Measurements from ENCODE around the gene LMF1. TPM values are rescaled to one million over a fixed set of nuclear protein-coding genes. Genes with fewer than 3 reads are reported as not detected.

LMF1 gene
- total RNA-seq, 1 experiment from 2014 or later = 15.6 TPM

- DNase-seq (ENCODE audit: extremely low read depth, low read depth) = no peak
These were observed 37.9 kb downstream of the LMF1 start for GRCh38 chr16:932831-933330.

DNA sequence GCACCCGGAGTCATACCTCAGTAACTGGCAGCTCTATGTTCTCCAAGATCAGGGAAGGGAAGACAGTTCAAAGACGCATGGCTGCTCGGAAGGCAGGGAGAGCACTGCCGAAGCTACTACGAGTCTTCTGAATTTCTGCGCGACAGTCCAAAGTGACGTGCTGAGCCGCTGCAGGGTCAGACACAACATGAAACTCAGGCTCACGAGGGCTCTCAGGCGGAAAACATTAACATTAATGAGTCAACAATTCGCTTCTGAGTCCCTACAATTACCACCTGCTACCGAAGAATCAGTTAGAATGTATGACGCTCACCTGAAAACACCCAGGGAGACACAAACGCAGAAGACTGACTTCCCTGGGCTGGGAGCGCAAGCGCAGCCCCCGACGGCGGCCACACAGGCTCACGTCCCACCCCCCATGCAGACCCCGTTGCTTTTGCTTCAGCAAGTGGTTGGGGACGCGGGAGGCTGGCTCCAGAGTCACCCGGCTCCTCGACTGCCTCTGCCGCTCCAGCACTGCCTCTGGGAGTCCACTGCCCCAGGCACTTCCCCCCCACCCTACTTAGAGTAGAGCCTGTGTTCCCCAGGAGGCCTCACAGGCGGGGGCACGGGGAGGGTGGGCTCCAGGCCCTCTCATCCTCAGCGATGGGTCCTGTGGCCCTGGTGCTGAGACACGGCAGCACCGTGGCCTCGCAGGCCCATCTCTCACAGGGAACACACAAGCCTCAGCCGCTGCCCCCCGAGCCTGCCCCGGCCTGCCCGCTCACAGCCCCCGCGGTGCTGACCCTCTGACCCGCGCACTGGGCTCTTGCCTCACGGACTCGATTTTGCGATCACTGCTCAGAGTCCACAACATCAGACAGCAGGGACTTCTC, 38.9 kb downstream of the LMF1 start:
- no peak for DNase-seq (ENCODE audit: extremely low read depth, low read depth)

- DNase-seq (ENCODE audit: extremely low read depth, low read depth) = no peak
These were observed 39.6 kb downstream of the LMF1 start for GRCh38 chr16:931171-931570.

GRCh38 chr16:930511-930910, 40.3 kb downstream of the LMF1 start:
- no peak for DNase-seq (ENCODE audit: extremely low read depth, low read depth)

GRCh38 chr16:930076-930475, 40.7 kb downstream of the LMF1 start:
- DNase-seq (ENCODE audit: extremely low read depth, low read depth) = no peak

- no peak for DNase-seq (ENCODE audit: extremely low read depth, low read depth)
These were observed 41.3 kb downstream of the LMF1 start for GRCh38 chr16:929227-930073.

DNA sequence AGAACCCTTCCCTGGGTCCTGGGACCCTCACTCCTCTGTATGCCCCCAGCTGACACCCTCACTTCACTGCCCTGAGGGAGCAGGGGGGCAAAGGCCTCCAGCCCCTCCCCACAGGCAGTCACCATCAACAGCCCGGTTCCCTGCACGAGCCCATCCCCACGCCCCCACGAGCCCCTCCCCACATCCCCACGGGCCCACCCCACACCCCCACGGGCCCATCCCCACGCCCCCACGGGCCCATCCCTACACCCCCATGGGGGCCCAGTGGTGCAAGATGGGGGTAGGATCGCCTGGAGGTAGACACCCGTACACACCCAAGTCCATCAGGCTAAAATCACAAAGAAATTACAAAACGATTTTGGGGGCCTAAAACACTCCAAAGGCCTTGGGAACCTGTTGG, 42.3 kb downstream of the LMF1 start:
- DNase-seq (ENCODE audit: extremely low read depth, low read depth) = no peak

GRCh38 chr16:927931-928330, 42.9 kb downstream of the LMF1 start:
- no peak for DNase-seq (ENCODE audit: extremely low read depth, low read depth)

GRCh38 chr16:927406-927805, 43.4 kb downstream of the LMF1 start:
- no peak for DNase-seq (ENCODE audit: extremely low read depth, low read depth)

DNA sequence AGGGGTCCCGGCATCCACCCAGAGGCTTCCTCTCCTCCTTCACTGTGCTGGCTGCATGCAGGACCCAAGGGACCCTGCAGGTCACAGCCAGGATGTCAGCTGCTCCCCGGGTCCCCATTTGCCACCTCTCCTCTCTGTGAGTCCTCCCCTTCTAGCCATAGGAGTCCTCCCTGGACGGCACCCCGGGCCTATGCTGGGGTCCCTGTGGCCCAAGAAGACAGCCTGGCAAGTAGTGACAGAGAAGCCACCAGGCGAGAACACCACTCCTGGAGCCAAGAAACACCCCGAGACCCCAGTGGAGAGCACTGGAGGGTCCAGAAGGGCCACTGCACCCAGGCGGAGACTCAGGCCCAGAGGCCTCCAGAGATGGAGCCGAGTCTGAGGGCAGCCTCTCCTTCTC, 44.1 kb downstream of the LMF1 start:
- no peak for DNase-seq (ENCODE audit: extremely low read depth, low read depth)

- no peak for DNase-seq (ENCODE audit: extremely low read depth, low read depth)
These were observed 46.0 kb downstream of the LMF1 start for GRCh38 chr16:924806-925205.

DNA sequence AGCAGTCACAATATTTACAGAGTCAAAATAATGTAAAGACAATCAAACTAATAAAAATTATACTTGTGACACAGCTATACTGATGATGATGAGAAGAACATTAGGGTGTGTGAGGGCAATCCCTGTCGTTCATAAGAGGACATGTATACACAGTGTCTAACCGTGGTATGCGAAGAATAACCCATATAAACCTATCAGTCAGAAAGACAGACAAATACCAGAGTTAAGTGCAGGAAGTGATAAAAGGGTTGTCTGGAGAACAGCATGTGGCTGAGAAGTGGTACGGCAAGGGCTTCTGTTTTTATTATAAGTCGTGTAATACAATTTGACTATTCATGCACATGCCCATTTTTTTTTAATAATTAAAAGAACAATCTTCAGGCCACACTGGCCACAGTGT, 46.7 kb downstream of the LMF1 start:
- DNase-seq (ENCODE audit: extremely low read depth, low read depth) = no peak

DNA sequence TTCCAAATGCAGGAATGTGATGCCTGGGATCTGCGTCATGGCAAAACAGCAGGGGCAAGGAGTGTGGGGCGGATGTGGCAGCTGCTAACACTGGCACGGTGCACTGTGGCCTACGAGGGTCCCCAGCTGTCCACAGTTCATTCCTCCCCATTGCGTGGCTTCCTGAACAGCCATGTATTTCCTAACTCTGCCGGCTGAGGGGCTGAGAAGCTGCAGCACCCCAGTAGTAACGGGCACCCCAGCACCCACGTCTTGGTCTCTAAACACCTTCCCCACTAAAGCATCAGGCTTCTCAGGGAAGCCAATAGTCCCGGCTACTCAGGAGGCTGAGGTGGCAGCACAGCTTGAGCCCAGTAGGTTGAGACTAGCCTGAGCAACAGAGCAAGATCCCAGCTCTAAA, 47.6 kb downstream of the LMF1 start:
- DNase-seq (ENCODE audit: extremely low read depth, low read depth) = no peak

GRCh38 chr16:922051-922450, 48.7 kb downstream of the LMF1 start:
- no peak for DNase-seq (ENCODE audit: extremely low read depth, low read depth)

DNA sequence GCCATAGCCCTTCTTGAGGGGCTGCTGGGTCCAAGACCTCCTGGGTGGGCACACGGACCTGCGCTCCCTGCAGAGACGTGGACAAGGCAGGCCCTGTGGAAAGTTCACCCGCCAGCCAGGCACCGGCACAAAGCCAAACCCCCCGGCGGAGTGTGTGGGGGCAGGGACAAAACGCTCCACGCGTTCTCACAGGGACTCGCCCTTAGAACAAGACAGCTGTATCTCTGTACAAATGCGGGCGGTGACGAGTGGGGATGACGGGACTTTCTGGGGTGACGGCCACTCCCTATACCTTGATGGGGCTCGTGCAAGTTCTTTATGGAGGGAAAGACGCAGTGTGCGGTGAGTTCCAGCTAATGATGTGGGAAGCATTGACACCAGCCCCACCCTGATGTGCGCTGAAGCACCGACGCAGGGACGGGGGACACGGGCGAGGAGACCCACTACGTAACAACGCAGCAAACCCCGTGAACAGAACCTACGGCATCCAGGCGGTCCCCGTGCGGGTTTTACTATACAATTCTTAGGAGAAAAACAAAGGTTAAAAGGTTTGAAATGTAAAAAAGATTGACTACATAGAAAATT, 49.4 kb downstream of the LMF1 start:
- DNase-seq (ENCODE audit: extremely low read depth, low read depth) = no peak

DNA sequence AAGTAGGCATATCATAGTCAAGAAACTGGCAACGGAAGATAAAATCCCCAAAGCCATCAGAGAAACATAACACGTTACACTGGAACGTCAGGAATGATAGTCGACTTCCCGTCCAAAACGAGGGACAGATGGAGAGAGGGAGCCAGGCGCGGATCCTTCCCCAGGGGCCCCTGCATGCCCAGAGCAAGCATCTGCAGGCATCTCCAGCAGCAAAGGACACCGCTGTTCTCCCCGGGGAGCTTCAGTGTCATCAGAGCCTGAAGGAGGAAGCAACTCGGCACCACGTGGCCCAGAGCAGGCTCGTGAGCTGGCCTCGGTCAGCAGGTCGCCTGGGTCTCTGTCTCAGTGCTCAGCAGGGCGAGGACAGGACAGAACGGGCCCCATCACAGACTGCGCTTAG, 50.1 kb downstream of the LMF1 start:
- no peak for DNase-seq (ENCODE audit: extremely low read depth, low read depth)

- no peak for DNase-seq (ENCODE audit: extremely low read depth, low read depth)
These were observed 50.6 kb downstream of the LMF1 start for GRCh38 chr16:920051-920681.

DNA sequence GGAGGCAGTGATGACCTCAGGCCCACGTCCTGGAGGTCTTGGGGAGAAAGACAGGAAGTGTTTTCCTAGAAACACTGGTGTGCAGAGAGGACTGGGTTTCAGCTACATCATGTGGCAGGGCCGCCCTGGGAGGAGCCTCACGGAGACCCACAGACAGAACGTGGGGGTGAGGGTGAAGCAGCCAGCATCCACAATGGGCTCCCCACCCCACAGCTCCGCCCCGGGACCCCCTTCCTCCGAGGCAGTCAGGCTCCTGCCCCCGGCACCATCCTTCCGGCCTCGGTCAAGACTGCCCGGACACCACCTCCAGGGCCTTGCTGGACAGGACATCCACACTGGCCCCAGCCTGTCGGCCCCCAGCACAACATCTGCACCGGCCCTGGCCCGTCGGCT, 51.1 kb downstream of the LMF1 start:
- no peak for DNase-seq (ENCODE audit: extremely low read depth, low read depth)

DNA sequence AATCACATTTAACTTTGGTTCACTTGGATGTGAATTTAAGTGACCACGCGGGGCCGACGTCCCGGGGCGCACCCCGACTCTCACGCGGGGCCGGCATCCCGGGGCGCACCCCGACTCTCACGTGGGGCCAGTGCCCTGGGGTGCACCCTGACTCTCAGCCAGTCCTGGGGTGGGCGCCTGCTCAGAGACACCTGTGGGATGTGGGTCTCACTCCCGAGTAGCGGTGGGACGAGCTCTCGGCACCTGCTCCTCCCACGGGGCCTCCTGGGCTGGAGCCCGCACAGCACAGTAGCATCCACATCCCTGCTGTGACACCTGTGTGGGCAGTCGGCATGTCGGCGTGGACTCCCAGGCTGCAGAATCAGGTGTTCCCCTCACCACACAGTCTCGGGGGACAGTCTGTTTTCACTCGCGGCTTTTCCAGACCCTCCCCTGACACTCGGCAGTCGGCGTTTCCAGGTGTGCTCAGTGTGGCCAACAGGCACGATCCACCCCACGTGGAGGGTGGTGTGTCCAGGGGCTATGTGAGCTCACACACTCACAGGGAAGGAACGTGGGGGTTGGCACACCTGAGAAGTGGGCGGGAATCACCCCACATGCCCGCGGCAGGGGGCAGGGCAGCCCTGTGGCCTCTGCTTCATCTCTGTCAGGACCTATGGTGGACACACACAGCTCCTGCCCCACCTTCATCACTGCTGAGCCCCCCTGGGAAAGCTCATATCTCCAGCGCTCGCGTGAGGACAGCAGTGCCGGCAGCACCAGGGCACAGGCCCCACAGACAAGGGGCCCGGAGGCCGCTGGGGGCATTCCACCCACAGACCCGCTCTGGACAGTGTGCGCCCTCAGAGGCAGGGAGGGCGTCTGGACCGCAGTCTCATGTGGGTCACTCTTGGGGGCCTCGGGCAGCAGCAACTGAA, 51.8 kb downstream of the LMF1 start:
- DNase-seq (ENCODE audit: extremely low read depth, low read depth) = no peak

- no peak for DNase-seq (ENCODE audit: extremely low read depth, low read depth)
These were observed 52.7 kb downstream of the LMF1 start for GRCh38 chr16:918068-918467.
